GM13976 (cell line): ENCODE data around the gene CFAP46.
A peak's percentile ranks its signal among the peaks of the same experiment; 100 is the strongest.

Experiments used
- DNase-seq: peaks from one replicate; pipeline ENCODE4 v3.0.0; 2012; ENCODE audit warnings: low spot score
- in situ Hi-C: fragments of 300-500 bp; cut with MboI; formaldehyde crosslinking; loops from one replicate; pipeline ENCODE4 v1.12.0; 2022; ENCODE audit warnings: low sequenced_read_pairs, mixed read lengths, inconsistent platforms; ENCODE audit not compliant: unreplicated experiment
- TF ChIP-seq, protein P1 (sequence below): IDR thresholded peaks from 2 replicates; pipeline ENCODE4 v1.5.1; 2012; ENCODE audit warnings: borderline replicate concordance, mild to moderate bottlenecking; ENCODE audit not compliant: insufficient read depth; ENCODE audit errors: extremely low read depth, missing control alignments, control extremely low read depth

CFAP46 gene

DNA sequence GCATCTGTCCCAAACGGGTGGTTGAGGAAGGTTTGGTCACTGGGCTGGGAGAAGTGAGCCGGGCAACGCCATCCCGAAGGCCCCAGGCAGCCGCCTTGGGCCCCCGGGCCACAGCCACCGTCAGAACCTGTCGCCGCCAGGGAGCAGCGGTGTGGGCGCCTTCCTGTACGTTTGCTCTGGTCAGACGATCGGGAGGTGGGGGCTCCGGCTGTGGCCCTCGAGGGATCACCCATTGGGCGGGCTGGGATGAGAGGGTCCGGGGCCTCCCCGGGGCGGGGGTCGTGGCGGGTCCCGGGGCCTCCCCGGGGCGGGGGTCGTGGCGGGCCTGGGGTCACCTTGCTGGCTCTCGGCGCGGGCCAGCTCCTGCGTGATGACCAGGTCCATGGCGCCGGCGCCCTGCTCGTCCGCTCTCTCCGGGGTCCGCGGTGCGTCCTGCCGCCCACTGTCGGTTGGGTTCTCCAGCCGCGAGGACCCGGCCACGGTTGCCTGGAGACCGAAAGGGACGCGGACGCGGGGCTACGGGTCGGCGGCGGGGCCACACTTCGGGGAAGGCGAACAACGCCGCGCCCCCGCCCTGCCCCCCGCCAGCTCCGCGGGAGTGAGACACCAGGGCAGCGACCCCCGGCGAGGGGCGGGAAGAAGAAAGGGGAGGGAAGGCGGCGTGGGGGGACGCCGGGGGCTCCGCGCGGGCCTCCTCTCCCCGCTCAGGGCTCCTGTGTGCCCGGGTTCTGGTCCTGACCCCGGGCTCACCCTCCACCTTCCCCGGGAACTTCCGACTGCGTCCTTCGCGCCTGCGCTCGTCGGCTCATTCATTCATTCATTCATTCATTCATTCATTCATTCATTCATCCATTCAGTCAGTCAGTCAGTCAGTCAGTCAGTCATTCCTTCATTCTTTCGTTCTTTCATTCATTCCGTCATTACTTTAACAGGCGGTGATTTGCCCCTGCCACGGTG lies at the start of gene CFAP46:
CFAP46 (minus strand) TSS at position 470 of the 957 bp plus-strand sequence; CDS start at position 384, 86 bp downstream.
- TF ChIP-seq, protein P1, sequence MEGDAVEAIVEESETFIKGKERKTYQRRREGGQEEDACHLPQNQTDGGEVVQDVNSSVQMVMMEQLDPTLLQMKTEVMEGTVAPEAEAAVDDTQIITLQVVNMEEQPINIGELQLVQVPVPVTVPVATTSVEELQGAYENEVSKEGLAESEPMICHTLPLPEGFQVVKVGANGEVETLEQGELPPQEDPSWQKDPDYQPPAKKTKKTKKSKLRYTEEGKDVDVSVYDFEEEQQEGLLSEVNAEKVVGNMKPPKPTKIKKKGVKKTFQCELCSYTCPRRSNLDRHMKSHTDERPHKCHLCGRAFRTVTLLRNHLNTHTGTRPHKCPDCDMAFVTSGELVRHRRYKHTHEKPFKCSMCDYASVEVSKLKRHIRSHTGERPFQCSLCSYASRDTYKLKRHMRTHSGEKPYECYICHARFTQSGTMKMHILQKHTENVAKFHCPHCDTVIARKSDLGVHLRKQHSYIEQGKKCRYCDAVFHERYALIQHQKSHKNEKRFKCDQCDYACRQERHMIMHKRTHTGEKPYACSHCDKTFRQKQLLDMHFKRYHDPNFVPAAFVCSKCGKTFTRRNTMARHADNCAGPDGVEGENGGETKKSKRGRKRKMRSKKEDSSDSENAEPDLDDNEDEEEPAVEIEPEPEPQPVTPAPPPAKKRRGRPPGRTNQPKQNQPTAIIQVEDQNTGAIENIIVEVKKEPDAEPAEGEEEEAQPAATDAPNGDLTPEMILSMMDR = no peak
- peak; percentile 82 for DNase-seq
- in situ Hi-C loops = no loop called here

DNA sequence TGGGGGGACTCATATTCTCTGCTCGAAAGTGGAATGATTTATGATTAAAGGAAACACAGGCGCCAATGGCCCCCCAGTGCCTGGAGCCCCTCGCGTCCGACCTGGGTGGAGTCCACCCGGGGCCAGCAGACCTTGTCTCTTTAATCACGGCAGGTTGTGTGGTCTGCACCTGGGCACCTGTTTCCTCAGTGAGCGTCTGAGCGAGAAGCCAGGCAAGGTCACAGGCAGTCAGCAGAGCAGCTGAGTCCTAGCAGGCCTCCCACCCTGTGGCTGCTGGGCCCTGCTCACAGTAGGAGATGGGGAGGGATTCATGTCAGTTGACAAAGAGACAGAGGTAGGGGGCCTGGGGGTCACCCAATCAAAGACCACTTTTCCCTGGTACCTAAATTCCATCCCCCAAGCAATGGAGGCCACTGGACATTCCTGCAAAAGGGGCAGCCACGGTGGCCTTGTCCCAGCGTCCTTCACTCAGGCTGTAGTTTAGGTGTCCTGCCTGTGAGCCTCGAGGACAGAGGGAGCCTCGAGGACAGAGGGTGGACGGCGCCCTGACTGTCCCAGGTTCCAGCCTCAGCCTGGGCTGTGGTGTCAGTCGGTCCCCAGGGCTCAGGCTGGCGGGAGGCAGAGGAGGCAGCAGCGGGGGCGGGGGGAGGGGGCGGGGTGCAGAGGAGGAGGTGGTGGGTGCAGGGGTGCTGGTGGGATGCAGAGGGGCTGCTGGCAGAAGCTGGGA lies 49.5 kb upstream of the CFAP46 start:
- DNase-seq = no peak
- TF ChIP-seq, protein P1 = no peak
- in situ Hi-C loops = no loop called here

DNA sequence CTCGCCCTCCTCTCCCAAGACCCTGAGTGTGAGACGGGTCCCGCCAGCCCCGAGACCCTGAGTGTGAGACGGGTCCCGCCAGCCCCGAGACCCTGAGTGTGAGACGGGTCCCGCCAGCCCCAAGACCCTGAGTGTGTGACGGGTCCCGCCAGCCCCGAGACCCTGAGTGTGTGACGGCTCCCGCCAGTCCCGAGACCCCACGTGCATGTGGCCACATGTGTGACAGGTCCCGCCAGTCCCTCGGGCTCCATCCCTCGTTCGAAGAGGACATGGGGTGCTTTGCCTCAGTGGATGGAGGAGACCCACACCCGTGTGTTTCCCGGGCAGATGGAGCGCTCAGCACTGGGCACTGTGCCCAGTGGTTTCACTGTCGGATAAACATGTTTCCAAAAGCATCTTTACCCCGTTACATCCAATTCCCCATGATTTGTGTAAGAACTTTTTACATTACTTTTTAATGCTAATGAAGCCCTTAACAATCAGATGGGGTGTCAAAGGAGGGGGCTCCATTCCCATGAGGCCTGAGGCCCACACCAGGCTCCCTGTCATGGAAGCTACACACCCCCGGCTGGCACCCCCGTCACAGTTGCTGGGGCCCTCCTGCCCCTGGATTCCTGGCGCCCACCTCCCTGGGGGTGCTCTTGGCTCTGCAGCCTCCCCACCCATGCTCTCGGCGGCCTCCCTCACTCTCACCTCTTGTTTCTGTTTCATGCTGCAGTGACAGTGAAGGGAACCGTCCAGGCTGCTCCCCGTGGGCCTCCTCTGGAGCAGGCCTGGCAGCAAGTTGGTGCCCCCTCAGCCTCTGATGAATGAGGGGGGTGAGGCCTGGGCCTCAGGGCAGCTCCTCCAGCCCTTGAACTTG lies 48.5 kb upstream of the CFAP46 start:
- DNase-seq = no peak
- TF ChIP-seq, protein P1 = no peak
- in situ Hi-C loops = no loop called here

DNA sequence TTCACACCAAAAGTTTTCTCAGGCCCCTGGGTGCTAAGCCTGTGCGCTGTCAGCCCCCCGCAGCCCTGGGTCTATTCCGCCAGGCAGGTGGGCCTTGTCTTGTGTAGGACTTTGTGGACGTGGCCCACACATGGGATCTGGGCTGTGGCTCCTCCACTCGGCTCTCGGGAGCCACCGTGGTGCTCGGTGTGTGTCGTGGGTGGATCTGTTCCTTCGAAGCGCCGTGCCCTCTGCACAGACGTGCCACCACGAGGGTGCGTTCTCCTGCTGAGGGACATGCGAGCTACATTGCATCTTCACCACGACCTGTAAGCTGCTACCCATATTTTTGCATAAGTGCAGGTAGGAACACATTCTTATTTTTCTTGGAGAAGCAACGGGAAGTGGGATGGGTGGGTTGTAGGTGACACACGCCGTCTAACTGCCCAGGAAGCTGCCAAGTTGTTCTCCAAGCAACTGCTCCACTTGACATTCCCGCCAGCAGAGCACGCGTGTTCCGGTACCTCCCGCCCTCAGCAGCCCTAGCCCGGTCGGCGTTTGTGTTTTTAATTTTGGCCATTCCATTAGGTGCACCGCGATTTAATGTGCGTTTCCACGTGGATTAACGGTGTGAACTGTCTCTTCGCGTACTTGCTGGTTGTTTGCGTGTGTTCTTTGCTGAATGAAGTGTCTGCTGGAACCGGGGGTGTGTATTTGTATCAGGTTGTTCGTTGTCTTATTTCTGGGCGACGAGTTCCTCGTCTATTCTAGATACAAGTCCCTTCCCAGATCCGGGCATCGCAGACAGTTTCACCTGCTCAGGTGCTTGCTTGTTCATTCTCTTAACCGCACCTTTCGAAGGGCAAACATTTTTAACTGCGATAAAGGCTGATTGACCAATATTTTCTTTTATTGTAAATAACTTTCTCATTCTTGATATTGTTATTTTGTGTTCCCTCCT lies 47.4 kb upstream of the CFAP46 start:
- DNase-seq = no peak
- TF ChIP-seq, protein P1 = no peak
- in situ Hi-C loops = no loop called here

DNA sequence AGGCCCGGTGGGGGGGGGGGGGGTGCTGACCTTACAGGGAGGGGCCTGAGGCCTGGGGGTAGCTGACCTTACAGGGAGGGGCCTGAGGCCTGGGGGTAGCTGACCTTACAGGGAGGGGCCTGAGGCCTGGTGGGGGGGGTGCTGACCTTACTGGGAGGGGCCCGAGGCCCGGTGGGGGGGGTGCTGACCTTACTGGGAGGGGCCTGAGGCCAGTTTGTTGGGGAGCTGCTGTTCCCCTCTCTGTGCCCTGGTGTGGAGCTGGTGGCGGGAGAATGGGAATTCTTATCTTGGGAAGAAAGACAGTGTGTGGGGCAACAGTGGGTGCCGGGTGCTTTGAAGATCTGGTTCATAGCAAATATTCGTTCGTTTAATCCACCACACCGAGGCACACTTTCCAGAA lies 46.6 kb upstream of the CFAP46 start:
- TF ChIP-seq, protein P1 = no peak
- in situ Hi-C loops = no loop called here
- DNase-seq = no peak
